Effector CD8-positive, alpha-beta T cell (primary cell): ENCODE results near the gene ATF4.
"Not testable (repeated sequence)": the region's sequence is repeated elsewhere in the genome, so short reads cannot be mapped to it uniquely, and the experiment has no call there.

Experiments used
- DNase-seq: peaks from one replicate; lab custom pipeline; 2025; lab: John Stamatoyannopoulos, UW

The ATF4 gene

GRCh38 chr22:39489094-39490068, 31.0 kb upstream of the ATF4 start:
- DNase-seq: no peak

GRCh38 chr22:39490135-39490798, 30.1 kb upstream of the ATF4 start:
- DNase-seq: peak; percentile 58

- DNase-seq: no peak
Observed at GRCh38 chr22:39490966-39491680, 29.2 kb upstream of the ATF4 start.

DNA sequence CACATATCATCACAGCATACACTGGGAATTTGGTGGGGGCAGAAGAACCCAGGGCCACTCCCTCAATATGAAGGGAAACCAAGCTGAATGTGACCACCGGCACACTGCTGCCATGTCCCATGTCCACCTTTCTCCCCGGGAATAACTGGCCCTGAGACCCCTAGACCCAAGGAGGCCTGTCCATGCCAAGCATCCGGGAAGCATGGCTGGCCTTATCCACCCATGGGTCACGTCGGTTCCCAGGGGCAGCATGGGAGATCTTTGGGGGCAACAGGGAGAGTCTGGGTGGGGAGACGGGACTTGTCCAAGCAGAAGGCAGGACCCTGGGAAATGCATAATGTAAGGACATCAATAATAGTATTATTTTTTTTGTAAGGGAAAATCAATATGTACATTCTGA, 28.7 kb upstream of the ATF4 start:
- no peak for DNase-seq

DNA sequence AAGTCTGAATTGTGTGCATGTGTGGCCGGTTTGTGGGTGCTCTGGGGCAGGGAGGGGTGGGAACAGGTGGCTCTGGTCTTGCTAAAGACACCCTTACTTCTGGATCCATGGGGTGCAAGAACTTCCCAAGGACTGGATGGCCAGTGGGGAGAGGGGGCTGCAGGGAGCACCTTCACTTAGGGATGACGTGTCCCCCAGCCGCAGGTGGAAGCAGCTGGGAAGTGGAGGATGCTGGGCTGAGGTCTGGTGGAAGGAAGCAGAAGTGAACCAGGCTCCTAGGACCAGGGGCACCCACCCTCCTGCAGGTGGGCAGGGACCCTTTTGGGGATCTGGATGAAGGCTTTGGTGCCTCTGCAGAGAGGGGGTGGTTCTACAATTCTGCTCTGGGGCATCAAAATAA, 28.2 kb upstream of the ATF4 start:
- no peak for DNase-seq

DNA sequence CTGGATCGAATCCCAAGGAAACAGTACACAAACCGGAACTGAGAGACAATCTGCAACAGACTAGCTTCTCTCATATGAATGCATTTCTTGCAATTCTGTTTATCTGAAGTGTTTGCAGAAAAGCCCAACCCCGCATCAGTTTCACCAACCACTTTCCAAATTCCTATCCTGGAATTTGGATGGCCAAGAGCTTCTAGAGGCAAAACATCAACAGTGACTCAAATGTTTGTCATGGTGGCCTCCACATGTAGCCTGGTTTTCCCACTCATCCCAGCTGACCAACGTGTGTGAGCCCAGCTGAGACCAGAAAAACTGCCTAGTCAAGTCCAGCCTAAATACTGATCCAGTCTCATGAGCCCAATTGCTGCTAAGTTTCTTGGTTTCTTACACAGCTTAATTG, 26.6 kb upstream of the ATF4 start:
- DNase-seq: no peak

GRCh38 chr22:39494471-39495120, 25.8 kb upstream of the ATF4 start:
- no peak for DNase-seq

GRCh38 chr22:39496131-39496838, 24.1 kb upstream of the ATF4 start:
- no peak for DNase-seq

GRCh38 chr22:39497429-39497828, 22.9 kb upstream of the ATF4 start:
- DNase-seq: no peak

DNA sequence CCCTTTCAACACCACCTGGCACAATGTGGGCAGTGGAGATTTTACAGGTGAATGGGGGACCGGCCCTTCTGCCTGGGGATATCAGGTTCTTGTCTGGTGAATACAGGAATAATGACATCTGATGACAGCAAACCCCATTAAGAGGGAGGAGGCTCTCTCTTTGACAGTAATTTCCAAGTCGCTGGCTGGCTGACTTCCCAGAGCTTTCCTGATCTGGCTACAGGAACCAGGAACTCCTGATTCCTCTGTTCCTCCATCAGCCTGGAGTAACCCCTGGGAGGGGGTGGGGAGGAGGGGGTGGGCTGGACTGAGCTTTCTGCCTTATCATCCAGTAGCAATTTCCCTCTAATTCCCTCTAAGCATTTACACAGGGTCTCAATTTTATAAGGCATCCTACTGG, 22.0 kb upstream of the ATF4 start:
- no peak for DNase-seq

GRCh38 chr22:39498802-39499201, 21.6 kb upstream of the ATF4 start:
- no peak for DNase-seq

GRCh38 chr22:39500101-39500500, 20.3 kb upstream of the ATF4 start:
- no peak for DNase-seq

DNA sequence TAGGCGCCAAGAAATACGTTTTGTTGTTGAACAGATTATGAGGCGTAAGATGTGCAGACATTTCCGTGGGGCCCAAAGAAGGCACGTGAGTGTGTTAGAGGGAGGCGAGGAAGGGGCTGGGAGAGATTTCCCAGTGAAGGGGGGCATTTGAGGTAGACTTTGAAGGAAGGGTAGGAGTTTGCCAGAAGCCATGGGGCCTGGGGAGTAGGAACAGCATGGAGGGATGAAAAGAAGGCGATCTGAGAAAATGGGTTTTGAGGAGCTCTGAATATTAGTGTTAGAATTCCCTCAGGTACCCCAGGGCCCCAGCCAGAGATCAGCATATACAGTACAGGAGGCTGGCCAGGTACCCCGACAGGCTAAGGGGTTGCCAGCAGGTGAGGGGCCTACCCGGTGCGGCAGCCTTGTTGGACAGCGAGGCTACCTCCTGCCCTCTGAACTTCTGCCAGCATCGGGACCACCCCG, 18.7 kb upstream of the ATF4 start:
- DNase-seq: no peak

DNA sequence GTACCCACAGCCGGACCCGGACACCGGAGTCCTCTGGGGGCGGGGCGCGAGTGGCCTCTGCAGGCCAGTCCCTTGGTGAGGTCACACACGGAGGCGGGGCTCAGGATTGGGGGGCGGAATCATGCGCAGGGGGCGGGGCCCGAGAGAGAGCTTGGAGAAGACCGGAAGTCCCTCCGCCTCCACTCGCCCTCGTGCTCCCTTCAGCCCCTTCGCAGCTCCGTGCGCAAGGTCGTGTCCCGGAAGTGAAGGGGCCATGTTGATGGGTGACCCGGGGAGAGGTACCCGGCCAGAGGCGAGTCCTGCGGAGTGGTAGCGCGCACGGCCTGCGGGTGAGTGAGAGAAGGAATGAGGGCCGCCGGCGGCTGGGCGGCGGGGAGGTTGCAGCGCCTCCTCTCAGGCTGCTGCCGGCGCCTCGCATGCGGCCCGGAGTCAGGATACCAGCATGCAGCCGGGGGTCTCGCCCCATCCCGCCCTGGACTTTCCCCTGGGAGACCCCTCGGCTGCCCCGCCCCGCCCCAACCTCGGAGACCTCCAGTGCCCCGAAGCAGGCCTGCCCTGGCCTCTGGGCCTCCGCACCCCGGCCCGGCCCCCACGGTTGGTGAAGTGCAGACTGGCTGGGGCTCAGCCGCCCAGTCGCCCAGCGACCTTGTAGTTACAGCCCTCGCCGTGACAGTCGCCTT, 18.1 kb upstream of the ATF4 start, which contains the start of gene MIEF1:
Gene MIEF1, plus strand, starts transcription at position 182 of the 680 bp plus-strand sequence. CDS start 9,005 bp downstream, outside the sequence.
- DNase-seq: peak; percentile 80

GRCh38 chr22:39502789-39503409, 17.5 kb upstream of the ATF4 start:
- no peak for DNase-seq

GRCh38 chr22:39503630-39504029, 16.7 kb upstream of the ATF4 start:
- no peak for DNase-seq

- no peak for DNase-seq
Observed at GRCh38 chr22:39504071-39504470, 16.3 kb upstream of the ATF4 start.

DNA sequence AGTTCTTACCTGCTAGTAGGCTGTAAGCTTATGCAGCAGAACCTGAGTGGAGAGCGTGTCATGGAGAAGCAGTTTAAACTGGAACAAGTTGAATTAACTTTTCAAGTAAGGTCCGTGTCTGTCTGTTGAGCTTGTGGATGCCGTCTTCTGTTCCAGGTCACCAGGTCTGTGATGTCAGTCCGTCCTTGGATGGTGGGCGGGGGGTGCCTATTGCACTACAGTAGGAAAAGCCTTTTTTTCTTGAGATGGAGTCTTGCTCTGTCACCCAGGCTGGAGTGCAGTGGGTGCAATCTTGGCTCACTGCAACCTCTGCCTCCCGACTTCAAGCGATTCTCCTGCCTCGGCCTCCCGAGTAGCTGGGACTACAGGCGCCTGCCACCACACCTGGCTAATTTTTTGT, 13.3 kb upstream of the ATF4 start:
- DNase-seq: not testable (repeated sequence)

DNA sequence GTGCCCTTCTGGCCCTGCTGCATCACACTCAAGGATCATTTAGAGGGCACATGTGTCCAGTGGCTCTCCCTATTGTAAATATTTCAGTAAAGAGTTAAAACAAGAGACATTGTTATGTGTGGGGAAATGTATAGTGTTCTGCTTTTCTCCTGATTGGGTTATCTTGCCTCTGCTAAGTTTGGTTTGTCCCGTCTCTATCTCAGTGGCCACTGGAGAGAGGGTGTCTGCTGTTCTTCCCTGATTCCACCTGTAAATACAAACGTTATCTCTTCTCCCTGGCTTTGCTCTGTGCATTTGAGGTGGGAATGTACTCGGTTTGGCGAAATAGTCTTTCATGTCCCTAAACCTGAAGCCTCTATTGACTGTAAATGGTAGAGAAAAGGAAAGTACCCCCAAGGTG, 12.0 kb upstream of the ATF4 start:
- DNase-seq: no peak

GRCh38 chr22:39510529-39511149, 9.7 kb upstream of the ATF4 start:
- no peak for DNase-seq
